ENCODE data around the gene DCUN1D1.

DCUN1D1 gene

DNA sequence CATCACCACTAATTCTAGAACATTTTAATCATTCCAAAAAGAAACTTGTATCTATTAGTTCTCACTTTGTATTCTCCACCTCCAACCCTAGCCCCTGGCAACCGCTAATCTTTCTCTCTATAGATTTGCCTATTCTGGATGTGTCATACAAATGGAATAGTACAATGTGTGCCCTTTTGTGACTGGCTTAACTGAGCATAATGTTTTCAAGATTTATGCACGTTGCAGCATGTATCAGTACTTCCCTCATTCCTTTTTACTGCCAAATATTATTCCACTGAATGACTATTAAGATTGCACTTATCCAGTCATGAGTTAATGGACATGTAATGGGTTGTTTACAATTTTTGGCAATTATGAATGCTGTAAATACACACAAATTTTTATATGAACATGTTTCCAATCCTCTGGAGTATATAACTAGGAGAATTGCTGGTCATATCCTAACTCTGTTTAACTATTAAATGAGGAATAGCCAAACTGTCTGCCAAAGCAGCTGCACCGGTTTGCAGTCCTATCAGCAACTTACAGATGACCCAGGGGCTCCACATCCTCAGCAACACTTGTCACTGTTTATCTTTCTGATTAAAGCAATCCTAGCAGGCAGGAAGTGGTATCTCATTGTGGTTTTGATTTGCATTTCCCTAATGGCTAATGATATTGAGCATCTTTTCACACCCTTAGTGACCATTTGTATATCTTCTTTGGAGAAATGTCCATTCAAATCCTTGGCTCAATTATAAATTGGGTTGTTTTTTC is 42.9 kb downstream of the DCUN1D1 start:
- DNase-seq: no peak

DNA sequence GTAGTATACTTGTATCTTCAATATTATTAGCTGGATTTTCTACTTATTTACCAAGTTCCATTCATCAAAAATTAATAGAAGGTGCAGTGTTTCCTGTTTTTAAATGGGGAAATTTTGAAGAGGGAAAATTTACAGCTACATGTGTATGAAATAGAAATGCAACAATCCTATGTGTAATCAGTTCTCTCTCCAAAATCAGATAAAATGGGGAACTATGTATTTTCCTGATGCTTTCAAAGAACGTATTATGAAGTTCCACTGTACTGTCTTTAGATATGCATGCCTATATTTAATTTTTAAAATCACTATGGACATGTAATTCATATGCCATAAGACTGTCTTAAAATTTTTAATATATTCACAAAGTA is 43.4 kb downstream of the DCUN1D1 start:
- no peak for DNase-seq

DNA sequence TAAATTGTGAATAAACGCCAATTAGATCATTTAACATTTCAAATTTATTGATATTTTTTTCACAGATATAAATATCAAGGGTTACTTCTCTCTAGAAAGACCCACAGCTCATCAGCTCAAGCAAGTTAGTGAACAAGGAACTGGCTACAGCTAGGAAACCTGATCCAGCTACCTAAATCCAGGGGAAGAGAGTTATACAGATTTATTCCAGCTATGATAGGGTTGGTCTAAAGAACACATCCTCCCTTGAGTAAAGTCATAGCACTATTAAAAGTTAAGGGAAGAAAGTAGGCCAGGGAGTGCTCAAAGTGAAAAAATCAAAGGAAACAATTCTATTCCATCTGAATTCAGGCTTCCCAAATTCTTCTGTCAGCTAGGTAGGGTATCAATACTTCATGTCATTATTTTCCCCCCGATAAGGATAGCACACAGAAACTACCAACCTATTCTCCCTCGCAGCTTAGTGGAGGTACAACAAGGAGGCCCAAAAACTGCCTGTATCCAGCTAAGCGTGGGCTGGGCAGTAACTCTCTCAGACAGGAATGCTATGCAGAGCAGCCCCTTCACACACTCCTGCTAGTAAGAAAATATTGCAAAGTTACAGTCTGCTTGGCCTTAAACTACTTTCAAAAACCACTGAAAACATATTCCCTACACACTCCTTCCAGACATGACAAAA is 44.0 kb downstream of the DCUN1D1 start:
- DNase-seq: no peak

DNA sequence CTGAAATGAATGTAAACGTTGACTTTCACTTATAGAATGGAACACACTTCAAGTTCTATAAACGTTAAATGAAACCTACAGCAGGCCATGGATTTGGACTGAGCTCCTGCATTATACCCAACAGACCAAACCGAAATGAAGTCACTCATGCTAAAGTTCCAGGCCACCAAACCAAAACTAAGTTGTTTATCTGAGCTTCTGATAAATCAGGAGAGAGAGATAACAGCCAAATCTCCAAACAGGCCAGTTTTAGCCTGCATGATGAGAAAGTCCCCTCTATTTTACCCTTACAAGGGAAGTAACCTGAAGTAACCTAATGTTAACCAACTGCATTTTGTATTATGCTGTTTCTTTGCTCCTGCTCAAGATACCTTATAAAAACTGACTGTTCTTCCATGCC is 44.5 kb downstream of the DCUN1D1 start:
- DNase-seq: no peak

DNA sequence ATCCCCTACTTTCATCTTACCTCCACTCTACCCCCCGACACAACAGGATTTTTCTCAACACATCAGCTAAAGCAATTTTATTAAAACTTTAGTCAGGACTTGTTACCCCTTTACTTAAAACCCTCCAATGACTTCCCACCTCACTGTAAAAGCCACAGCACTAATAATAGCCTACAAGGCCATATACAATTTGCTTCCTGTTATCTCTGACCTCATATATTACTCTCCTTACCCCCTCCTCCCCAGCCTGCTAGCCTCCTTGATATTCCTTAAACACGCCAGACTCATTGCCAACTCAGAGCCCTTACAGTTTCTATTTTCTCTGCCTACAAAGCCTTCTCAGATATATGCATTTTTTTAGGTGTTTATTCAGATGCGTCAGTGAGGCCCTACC is 54.4 kb downstream of the DCUN1D1 start:
- DNase-seq: no peak

DNA sequence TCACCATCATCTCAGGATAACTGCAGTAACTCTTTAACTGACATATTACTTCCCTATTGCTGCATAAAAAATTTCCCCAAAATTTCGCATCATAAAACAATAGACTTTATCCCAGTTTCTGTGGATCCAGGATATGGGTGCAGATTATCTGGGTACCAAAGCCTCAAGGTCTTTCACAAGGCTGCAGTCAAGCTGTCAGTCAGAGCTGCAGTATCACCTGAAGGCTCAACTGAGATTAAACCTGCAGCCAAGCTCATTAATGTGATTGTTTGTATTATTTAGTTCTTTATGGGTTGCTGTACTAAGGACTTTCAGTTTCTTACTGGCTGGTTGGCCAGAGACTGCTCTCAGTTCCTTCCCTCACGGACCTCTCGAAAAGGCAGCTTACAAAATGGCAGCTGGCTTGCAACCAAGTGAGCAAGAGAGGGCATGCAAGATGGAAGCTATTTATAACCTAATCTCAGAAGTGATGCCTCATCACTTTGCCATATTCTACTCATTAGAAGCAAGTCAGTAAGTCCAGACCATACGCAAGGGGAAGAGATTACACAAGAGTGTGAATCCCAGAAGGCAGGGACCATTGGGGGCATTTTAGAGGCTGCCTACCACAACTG is 54.9 kb downstream of the DCUN1D1 start:
- DNase-seq: no peak

DNA sequence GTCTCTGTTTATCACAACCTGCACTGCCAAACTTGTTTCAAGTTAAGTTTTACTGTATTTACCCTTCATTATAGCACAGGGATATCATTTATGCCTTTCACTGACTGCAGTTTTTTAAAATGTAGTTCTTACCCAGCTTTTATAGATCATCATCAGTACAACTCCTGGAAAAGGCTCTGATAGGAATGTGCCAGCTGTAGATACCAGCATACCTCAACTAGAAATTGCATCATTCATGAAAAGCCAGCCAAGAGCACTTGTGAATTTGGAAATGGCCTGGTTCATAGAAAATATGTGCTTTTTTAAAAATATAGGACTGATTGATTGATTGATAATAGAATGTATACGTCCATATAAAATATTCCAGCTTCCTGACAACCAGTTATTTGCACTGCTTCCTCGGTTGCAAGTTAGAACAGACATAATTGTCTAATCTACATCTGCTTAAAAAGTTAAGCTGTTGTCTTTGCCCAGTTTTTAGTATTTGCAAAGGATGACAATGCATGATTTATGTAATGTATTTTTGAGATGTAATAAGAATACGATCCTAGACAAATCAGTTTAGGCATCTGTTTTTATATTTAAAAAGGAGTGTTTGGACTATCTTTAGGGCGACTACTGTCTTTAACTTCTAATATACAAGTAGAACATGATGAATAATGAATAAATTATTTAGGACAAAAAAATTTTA is 58.5 kb downstream of the DCUN1D1 start:
- DNase-seq: no peak

DNA sequence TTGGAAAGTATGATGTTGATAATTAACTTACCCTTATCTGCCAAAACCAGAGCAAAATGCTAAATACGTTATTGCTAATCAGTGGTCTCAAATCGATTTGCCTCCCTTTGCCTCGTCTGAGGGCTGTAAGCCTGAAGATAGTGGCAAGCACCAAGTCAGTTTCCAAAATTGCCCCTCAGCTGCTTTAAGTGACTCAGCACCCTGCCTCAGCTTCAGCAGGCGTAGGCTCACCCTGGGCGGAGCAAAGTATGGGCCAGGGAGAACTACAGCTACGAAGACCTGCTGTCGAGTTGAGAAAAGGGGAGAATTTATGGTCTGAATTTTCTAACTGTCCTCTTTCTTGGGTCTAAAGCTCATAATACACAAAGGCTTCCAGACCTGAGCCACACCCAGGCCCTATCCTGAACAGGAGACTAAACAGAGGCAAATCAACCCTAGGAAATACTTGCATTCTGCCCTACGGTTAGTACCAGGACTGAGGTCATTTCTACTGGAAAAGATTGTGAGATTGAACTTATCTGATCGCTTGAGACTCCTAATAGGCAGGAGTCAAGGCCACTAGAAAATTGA is 59.7 kb downstream of the DCUN1D1 start:
- no peak for DNase-seq

DNA sequence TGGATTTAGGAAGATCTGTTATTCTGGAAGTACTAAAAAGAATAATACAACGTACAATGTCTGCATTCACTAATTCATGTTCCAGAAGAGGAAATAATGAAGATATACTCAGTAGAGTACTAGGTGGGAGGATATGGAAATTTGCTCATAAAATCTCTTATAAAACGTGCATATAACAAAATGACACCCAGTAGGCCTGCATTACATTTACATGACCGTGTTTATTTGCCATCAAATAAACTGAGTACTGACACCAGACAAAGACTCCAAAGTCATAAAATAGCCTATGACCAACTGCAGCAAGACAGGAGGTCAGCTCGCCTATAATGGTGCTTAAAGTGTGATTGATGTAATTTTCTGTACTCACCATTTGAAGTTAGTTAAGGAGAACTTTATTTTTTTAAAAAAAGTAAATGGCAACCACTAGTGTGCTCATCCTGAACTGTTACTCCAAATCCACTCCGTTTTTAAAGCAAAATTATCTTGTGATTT is 60.4 kb downstream of the DCUN1D1 start:
- no peak for DNase-seq

DNA sequence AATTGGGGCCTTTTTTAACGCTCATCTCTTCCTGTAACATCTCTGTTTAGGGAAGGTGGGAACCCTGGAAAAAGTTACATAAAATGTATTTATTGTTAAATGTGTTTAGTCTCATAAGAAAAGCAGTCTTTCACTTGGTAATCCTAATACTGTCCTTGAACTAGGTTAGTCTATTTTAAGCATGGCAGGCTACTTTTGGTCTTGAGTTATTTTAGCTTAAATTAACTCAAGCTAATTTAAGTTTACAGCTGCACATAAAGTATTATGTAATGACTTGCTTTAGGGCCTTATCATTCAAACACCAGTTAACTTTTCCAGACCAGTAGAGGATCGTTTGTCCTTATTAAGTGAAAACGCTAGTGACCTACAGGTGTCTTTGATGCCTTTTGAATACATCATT is 63.2 kb downstream of the DCUN1D1 start:
- no peak for DNase-seq

DNA sequence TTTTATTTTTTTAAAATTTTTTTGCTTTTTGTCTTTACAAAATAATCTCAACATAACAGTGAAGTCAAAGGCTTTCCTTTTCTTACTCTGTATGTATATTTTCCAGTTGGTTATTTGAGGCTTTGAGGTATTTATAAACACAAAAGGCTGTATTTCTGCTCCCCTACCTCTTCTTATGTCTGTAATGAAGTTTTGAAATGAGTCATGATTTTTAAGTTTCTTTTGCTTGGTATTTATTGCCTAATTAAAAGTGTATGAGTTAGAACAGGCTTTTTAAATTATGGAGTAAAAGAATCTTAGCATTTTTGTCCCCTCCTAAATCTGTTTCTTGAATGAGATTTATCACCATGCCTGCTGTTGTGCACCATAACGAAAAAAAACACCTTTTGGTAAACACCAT is 66.0 kb downstream of the DCUN1D1 start:
- no peak for DNase-seq

DNA sequence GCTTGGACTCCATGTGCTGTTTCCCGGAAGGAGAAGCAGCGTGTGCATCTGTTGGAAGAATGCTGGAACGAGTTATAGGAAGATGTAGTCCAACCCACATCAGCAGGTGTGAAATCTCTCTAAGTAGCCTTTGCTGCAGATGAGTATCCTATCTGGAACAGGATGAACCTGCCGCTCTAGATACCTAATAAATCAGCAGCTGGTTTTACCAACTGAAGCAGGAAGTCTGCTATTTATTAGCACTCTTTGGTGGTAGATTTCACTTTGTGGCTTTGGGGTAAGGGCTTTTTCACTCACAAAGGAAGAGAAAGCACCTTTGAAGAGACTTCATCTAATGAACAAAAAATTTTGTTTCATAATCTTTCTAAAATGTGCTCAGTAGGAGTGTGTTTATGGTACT is 66.4 kb downstream of the DCUN1D1 start:
- no peak for DNase-seq

DNA sequence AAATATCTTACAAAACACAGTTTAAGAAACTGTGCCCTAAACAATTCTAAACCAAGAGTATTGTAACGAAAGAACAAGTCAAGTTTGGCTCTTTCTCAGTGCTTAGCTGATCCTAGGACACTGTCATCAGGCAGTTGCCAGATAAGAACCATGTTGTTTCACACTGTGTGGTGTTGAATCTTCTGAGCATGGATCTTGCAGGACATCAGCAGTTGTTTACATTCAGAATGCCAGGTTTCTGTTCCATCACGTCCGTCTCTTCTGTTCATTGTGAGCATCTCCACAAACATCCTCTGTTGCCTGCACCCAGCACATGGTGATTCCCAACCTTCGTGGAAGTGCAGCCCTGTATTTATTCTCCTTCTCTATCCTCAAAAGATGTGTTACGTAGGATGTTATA is 67.9 kb downstream of the DCUN1D1 start:
- DNase-seq: peak in 10 of 56 donors; percentile 2 to 60 (median 22)

DNA sequence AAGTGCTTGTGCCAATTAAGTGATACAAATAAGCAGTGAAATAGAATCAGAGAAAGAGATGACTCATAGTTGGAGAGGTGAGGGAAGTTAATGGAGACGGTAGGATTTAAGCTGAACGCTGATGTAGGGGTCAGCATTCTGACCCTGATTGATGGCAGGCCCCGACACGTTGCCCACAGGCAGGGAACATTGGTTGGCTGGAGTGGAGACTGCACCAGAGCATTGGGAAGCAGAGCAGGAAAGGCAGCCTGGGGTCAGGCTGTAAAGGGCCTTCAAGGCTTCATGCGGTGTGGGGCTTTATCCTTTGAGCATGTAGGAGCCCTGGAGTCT is 68.6 kb downstream of the DCUN1D1 start:
- no peak for DNase-seq

DNA sequence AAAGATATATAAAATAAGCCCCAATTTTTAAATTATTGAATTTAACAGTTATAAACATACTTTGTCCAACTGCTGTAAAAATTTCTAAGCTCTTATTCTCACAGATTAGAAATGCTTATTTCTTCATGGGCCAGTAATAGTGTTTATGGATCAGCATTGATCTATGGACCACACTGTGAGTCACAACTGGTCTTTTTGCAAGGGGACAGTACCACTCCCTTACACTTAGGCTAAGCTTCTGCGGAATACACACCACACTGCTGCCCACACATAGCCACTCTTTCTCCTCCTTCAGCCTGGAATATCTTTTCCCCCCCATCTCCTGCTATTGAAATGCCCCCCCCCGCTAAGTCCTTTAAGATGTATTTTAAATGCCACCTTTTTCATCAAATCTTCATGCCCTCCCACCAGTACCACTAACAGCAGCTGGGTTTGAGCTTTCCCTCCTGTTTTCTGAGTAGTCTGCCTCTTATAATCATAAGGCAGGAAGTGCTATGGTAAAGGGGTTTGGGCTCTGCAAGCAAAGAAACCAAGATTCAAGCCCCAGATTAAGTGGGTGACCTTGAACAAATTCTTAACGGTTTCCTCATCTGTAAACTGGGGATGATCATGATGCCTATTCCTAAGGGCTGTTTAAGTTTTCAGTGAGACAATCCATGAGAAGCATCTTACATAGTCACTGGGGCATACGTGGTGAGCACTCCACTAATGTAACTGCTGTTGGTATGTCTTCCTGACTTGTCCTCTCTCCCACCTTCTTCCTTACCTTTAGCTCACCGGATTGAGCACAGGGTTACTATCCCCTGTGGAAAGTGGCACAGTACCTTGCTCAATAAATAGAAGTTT is 69.2 kb downstream of the DCUN1D1 start:
- no peak for DNase-seq

DNA sequence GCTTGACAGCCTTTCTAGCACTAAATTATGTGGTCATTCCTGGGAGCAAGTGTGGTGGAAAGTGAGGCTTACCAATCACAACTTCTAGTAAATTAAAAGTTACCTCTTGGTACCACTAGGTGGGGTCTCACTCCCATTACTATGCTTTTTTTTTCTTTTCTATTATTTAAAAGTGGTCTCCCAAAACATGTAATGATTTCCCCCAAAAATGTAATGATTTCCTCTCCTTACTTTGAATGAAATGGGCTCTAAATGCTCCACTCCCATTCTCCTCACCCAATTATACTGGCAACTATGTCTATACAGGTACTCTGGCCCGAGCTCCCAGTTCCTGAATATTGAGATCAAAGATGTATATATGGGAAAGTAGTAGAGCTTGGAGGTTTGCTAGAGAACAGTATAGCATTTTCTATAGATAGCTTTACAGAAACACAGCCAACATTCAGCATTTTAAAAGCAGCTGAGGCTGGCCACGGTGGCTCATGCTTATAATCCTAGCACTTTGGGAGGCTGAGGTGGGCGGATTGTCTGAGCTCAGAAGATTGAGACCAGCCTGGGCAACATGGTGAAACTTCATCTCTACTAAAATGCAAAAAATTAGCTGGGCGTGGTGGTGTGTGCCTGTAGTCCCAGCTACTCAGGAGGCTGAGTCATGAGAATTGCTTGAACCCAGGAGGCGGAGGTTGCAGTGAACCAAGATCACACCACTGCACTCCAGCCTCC is 70.9 kb downstream of the DCUN1D1 start:
- DNase-seq: no peak

DNA sequence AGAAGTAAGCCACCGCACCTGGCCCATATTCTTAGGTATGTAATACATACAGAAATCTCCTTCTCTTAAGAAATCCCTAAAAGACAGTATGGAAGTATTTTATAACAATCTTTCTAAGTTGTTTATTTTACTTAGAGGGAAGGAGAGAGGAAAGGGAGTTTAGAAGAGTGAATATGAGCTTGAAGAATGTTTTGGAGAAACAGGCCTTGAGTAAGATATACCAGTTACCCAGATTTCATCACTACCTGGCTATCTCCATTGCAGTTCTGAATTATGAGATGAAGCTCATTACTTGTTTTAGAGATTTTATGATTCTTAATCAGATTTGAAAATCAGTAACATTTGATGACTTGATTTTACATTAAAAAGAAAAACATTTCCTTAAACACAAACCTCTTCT is 71.9 kb downstream of the DCUN1D1 start:
- DNase-seq: no peak

DNA sequence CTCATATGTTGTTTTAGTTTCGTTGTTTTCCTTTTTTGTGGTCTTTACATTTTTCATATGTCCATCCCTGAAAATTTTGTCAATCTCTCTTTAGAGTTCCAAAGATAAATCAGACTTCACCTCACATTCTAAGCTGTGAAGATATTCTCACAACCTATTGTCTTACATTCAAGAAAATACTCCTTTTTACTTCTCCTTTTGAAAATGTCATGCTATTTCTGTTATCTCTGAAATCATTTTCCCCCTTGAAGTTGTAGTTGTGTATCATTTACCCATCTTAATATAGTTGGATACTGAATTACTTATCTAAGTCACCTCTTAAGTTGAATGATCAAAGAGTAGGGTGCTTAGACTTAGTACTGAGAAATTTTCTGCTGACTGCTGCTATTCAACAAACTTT is 74.3 kb downstream of the DCUN1D1 start:
- no peak for DNase-seq

DNA sequence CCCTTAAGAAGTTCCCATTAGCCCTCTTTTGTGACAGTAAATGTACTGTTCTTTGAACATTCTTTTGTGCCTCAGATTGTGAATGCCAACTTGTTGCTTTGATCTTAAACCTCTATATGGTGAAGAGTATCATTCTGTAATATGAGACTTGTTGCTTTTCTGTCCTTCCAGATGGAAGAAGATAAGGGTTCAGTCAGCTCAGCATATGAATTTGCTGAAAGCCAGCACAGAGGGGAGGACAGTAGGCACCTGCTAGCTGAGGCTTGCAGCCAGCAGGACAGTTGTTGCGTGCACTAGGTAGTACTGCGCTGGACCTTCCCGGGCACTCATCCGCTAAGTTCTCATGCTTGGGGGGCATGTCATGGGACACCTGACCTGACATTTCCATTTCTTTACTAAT is 74.7 kb downstream of the DCUN1D1 start:
- no peak for DNase-seq

DNA sequence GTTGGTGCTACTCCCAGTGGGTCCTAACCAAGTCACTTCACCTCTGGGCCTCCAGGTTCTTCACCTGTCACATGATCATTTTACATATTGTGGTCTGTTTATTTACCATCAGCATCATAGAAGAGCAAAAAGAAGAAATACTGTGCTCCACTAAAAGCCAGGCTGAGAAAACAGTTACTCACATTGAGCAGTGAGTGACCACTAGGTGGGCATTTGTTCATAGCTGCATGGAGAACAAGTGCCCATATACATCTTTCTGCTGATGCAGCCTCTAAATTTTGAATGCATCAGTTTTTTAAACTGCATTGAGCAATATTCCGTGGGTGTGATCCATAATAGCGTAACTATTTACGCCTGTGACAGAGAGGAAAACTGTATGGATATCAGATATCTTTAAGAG is 76.2 kb downstream of the DCUN1D1 start:
- no peak for DNase-seq
